HepG2 (cell line): ENCODE results near the gene PODN. TPM values are rescaled to one million over a fixed set of nuclear protein-coding genes. Genes with fewer than 3 reads are reported as not detected.

Experiments used
- FOXK1 ChIP-seq: sonication (generic); formaldehyde crosslinking; IDR thresholded peaks from 2 replicates; pipeline ENCODE4 v1.4.0; 2020; ENCODE audit warnings: low read depth, missing genetic modification reagents, borderline replicate concordance
- RXRB ChIP-seq: IDR thresholded peaks from 2 replicates; pipeline ENCODE4 v1.6.1; 2016; ENCODE audit warnings: borderline replicate concordance, missing genetic modification reagents, missing compliant biosample characterization
- TFDP2 ChIP-seq: sonication (generic); formaldehyde crosslinking; IDR thresholded peaks from 2 replicates; pipeline ENCODE4 v1.4.0; 2020; ENCODE audit warnings: missing genetic modification reagents
- TGIF2 ChIP-seq: IDR thresholded peaks from 2 replicates; pipeline ENCODE4 v1.6.1; 2016; ENCODE audit warnings: control low read depth, missing compliant biosample characterization
- ZBTB10 ChIP-seq: sonication (generic); formaldehyde crosslinking; IDR thresholded peaks from 2 replicates; pipeline ENCODE4 v1.4.0; 2020; ENCODE audit warnings: missing genetic modification reagents, borderline replicate concordance
- ZKSCAN8 ChIP-seq: IDR thresholded peaks from 2 replicates; pipeline ENCODE4 v1.6.1; 2016; ENCODE audit warnings: borderline replicate concordance, missing genetic modification reagents, missing compliant biosample characterization
- ZNF569 ChIP-seq: sonication (generic); formaldehyde crosslinking; IDR thresholded peaks from 2 replicates; pipeline ENCODE4 v1.5.0; 2020; ENCODE audit warnings: mild to moderate bottlenecking, missing genetic modification reagents, moderate library complexity, borderline replicate concordance
- ZNF619 ChIP-seq: sonication (generic); formaldehyde crosslinking; IDR thresholded peaks from 2 replicates; pipeline ENCODE4 v1.4.0; 2020; ENCODE audit warnings: mild to moderate bottlenecking, missing genetic modification reagents
- polyA plus RNA-seq, 8 experiments: library from polyadenylated mRNA; depleted of rRNA in 3 of 8; stranded (reverse) in 7 of 8; unstranded in 1 of 8; fragments of >200 nt; fragmentation: Illumina TruSeq in 4 of 8; extraction: Trizol in 4 of 8; gene quantifications; 2 replicates each; pipeline versions ENCODE4 v1.2.1 to v1.2.3, GENCODE V29; 2011 to 2016; ENCODE audit warnings: low read depth in 4 of 8, missing spikeins in 1 of 8, mixed read lengths in 1 of 8; ENCODE audit not compliant: insufficient read depth in 1 of 8
- total RNA-seq, 5 experiments: library from RNA; depleted of rRNA; stranded (reverse); fragments of >200 nt; fragmentation: Illumina TruSeq; extraction: Trizol; gene quantifications; 2 replicates each; pipeline ENCODE4 v1.2.3, GENCODE V29; 2016; ENCODE audit warnings: low read depth in 1 of 5

PODN gene
- total and polyA plus RNA-seq, 2 of the 13 experiments (the other 11 are each of a cell fraction or from before 2014, with no cell fraction given) = 0.13 TPM; not detected in 1

GRCh38 chr1:53107570-53108322 is 45.7 kb downstream of the PODN start (continued):
- TF ChIP-seq ZBTB10 (CRISPR knock-in tag) (no peak), TGIF2 (CRISPR knock-in tag) (no peak), ZNF619 (CRISPR knock-in tag) (no peak), ZNF569 (CRISPR knock-in tag) (no peak), RXRB (CRISPR knock-in tag) (peak; percentile 95), TFDP2 (CRISPR knock-in tag) (0 out of 2 replicates have a peak, but pooled peaks have one; percentile 23), FOXK1 (peak; percentile 94), ZKSCAN8 (CRISPR knock-in tag) (peak; percentile 91)
